Spleen (tissue), 7 donors: ENCODE measurements around the gene TEX54.

Experiments
- POLR2A ChIP-seq, 3 donors: fragments of 450-650 bp; IDR thresholded peaks; one replicate each; pipeline ENCODE4 v1.5.1; 2017; ENCODE audit warnings: antibody characterized with exemption in 3 of 3, mild to moderate bottlenecking in 1 of 3
- TF ChIP-seq, protein P1 (sequence below), 11 experiments: fragments of 200-600 bp in 7 of 11; fragments of 450-650 bp in 4 of 11; sonication (generic) in 4 of 11; IDR thresholded peaks in 8 of 11; conservative IDR thresholded peaks in 3 of 11; 1 replicate in 7 of 11; 2 replicates in 4 of 11; pipeline versions ENCODE4 v1.4.0 to v1.8.0; 2016 to 2021; ENCODE audit warnings: antibody characterized with exemption in 11 of 11, inconsistent platforms in 4 of 11, mild to moderate bottlenecking in 1 of 11
- donor health status: DM: no; HTN: no; CAD: no; lungs with moderate emphysema.
- donor health status: DM: no; HTN: no; CAD: no.
- donor health status: DM: no; HTN: no; CAD: no.

DNA sequence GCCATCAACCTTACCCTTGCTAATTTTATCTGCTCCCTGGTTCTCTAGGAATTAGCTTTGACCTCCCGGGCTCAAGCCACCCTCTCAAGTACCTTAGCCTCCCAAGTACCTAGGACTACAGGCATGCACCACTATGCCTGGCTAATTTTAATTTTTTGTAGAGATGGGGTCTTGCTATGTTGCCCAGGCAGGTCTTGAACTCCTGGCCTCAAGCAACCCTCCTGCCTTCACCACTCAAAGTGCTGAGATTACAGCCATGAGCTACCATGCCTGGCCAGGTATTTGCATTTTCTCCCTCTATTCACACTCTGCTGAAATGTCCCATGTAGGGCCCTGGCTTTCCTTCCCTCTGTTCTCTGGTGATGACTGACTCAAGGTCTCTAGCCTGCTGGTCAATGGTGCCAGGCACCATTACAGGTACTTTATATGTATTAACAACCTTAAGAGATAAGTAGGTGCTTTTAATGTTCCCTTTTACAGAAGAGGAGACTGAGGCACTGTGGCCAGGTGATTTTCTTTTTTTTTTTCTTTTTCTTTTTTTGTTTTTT is 15.2 kb upstream of the TEX54 start:
- TF ChIP-seq POLR2A (IDR thresholded peaks at IDR 0.05) = no peak
- TF ChIP-seq, protein P1, sequence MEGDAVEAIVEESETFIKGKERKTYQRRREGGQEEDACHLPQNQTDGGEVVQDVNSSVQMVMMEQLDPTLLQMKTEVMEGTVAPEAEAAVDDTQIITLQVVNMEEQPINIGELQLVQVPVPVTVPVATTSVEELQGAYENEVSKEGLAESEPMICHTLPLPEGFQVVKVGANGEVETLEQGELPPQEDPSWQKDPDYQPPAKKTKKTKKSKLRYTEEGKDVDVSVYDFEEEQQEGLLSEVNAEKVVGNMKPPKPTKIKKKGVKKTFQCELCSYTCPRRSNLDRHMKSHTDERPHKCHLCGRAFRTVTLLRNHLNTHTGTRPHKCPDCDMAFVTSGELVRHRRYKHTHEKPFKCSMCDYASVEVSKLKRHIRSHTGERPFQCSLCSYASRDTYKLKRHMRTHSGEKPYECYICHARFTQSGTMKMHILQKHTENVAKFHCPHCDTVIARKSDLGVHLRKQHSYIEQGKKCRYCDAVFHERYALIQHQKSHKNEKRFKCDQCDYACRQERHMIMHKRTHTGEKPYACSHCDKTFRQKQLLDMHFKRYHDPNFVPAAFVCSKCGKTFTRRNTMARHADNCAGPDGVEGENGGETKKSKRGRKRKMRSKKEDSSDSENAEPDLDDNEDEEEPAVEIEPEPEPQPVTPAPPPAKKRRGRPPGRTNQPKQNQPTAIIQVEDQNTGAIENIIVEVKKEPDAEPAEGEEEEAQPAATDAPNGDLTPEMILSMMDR (IDR thresholded peaks at IDR 0.05 in 8 of 11, conservative IDR thresholded peaks at IDR 0.05 in 3 of 11) = no peak
